T-helper 22 cell (primary cell): ENCODE data around the gene DRICH1.
"Not testable (repeated sequence)": the region's sequence is repeated elsewhere in the genome, so short reads cannot be mapped to it uniquely, and the experiment has no call there.

Source experiments
- DNase-seq: peaks from one replicate; pipeline ENCODE4 v3.0.0-alpha.2; 2020; ENCODE audit warnings: low read depth

DRICH1 gene

GRCh38 chr22:23566705-23567475, 65.2 kb downstream of the DRICH1 start:
- no peak for DNase-seq

GRCh38 chr22:23565915-23566704, 66.0 kb downstream of the DRICH1 start:
- no peak for DNase-seq

GRCh38 chr22:23565305-23565914, 66.7 kb downstream of the DRICH1 start:
- DNase-seq = no peak

GRCh38 chr22:23564276-23564675, 67.8 kb downstream of the DRICH1 start:
- no peak for DNase-seq

- no peak for DNase-seq
Measured at GRCh38 chr22:23563111-23563510, 69.0 kb downstream of the DRICH1 start.

- DNase-seq = no peak
Measured at GRCh38 chr22:23562186-23562585, 69.9 kb downstream of the DRICH1 start.

GRCh38 chr22:23561025-23561510, 71.1 kb downstream of the DRICH1 start:
- not testable (repeated sequence) for DNase-seq

GRCh38 chr22:23560215-23560614, 71.9 kb downstream of the DRICH1 start:
- DNase-seq = not testable (repeated sequence)
